ENCODE measurements around the gene YKT6.

The YKT6 gene

GRCh38 chr7:44235582-44236332, 35.0 kb downstream of the YKT6 start:
- DNase-seq = no peak

GRCh38 chr7:44236333-44236728, 35.6 kb downstream of the YKT6 start:
- DNase-seq = no peak

GRCh38 chr7:44237696-44238095, 36.9 kb downstream of the YKT6 start:
- no peak for DNase-seq

GRCh38 chr7:44238116-44238695, 37.4 kb downstream of the YKT6 start:
- DNase-seq = no peak

GRCh38 chr7:44239361-44239760, 38.6 kb downstream of the YKT6 start:
- no peak for DNase-seq

- no peak for DNase-seq
Observed at GRCh38 chr7:44240376-44240775, 39.6 kb downstream of the YKT6 start.

GRCh38 chr7:44240983-44241510, 40.3 kb downstream of the YKT6 start:
- DNase-seq = peak; percentile 75

- DNase-seq = no peak
Observed at GRCh38 chr7:44242091-44242490, 41.3 kb downstream of the YKT6 start.

- DNase-seq = no peak
Observed at GRCh38 chr7:44244282-44244681, 43.5 kb downstream of the YKT6 start.

GRCh38 chr7:44246396-44247113, 45.8 kb downstream of the YKT6 start:
- DNase-seq = no peak

GRCh38 chr7:44247868-44248651, 47.3 kb downstream of the YKT6 start:
- no peak for DNase-seq

- DNase-seq = no peak
Observed at GRCh38 chr7:44249639-44250234, 49.0 kb downstream of the YKT6 start.

GRCh38 chr7:44251269-44251668, 50.5 kb downstream of the YKT6 start:
- DNase-seq = no peak

GRCh38 chr7:44251881-44252280, 51.1 kb downstream of the YKT6 start:
- no peak for DNase-seq

- no peak for DNase-seq
Observed at GRCh38 chr7:44256459-44256858, 55.7 kb downstream of the YKT6 start.

- no peak for DNase-seq
Observed at GRCh38 chr7:44257213-44257612, 56.4 kb downstream of the YKT6 start.

GRCh38 chr7:44257618-44258422, 57.0 kb downstream of the YKT6 start:
- peak; percentile 84 for DNase-seq

- no peak for DNase-seq
Observed at GRCh38 chr7:44258423-44258760, 57.6 kb downstream of the YKT6 start.

- DNase-seq = no peak
Observed at GRCh38 chr7:44258865-44259546, 58.2 kb downstream of the YKT6 start.

- DNase-seq = peak; percentile 66
Observed at GRCh38 chr7:44259547-44260457, 59.0 kb downstream of the YKT6 start.
